Effector CD4-positive, alpha-beta T cell (primary cell): Measurements from ENCODE around the gene BMP7.

ENCODE experiments used
- DNase-seq: peaks from one replicate; pipeline ENCODE4 v3.0.0-alpha.2; 2020

BMP7 gene

DNA sequence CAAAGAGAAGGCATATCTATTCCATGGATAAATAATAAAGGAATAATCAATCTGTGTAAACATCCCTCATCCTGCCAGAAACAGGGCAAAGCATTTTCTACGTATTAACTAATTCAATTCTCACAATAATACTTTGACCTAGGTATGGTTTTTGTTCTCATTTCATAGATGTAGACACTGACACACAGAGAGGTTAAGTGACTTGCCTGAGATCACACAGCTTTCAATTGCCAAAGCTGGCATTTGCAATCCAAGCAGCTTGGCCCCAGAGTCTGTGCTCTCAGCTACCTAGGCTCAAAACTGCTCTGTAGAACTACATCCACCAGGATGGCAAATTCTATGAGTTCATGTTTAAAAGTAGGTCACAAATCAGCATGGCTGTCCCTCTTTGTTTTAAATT lies 124.9 kb downstream of the BMP7 start:
- DNase-seq, result no peak

- DNase-seq, result no peak
Observed at GRCh38 chr20:57140416-57140965, 126.0 kb downstream of the BMP7 start.

- no peak for DNase-seq
Observed at GRCh38 chr20:57139342-57140093, 126.9 kb downstream of the BMP7 start.

- no peak for DNase-seq
Observed at GRCh38 chr20:57138198-57138995, 128.0 kb downstream of the BMP7 start.

DNA sequence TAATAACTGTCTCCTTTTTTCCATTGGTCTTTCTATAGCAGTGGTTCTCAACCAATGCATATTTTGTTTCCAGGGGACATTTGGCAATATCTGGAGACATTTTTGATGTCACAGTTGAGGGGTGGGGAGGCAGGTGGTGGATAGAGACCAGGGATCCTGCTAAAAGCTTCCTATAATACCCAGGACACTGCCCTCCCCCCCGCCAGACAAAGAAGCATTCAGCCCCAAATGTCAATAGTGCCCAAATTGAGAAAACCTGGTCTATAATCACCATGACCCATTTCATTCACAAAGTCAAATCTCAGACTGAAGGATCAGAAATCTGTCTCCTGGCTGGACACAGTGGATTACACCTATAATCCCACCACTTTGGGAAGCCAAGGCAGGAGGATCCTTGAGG lies 128.8 kb downstream of the BMP7 start:
- no peak for DNase-seq

- DNase-seq, result no peak
Observed at GRCh38 chr20:57136734-57137133, 129.7 kb downstream of the BMP7 start.

GRCh38 chr20:57135875-57136274 lies 130.6 kb downstream of the BMP7 start:
- no peak for DNase-seq

DNA sequence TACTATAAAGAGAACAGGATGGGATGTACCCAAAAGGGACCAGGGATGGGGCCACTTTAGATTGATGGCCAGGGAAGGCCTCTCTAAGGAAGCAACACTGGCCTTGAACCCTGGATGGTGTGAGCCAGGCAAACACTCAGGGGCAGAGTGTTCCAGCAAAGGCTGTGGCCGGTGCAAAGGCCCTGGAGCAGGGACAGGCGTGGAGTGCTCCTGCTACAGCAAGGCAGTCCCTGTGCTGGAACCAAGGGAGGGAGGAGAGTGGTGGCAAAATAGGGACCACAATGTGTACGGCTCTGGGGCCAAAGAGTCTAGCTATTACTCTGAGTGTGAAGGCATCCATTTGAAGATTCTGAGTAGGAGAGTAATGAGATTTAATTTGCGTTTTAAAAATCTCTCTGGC lies 131.6 kb downstream of the BMP7 start:
- DNase-seq, result no peak

- no peak for DNase-seq
Observed at GRCh38 chr20:57133926-57134650, 132.4 kb downstream of the BMP7 start.

DNA sequence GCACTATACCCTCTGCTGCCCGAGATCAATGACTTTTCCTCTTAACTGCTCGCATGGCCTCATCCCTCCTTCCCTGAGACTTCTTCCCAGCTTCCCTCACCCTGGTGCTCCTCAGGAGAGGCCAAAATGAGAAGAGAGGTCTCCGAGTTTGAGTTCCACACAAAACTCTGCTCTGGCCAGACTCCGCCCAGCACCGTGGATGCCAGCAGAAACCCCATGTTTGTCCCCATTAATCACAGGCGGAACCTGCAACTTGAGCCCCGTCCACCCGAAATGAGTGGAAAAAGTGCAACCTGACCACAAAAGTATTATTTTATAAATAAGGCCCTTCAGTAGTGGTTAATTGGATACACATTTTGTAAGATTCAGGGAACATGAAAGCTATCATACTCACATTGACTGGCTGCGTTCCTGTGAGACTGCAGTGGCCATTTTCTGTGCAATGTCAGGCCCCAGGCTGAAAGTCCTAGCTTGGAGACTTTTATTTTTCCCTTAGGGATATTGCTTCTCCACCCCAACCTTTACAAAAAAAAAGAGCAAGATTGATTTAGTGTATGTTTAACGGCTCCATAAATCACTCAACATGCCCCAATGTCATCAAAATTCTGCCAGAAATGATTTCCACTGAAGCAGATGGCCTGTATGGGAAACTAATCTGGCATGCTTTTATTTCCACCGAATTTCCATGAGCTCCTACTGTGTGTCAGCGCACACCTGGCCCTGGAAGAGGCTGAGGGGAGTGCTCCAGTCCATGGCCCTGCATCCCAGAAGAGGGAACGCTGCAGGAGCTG lies 134.6 kb downstream of the BMP7 start:
- no peak for DNase-seq

DNA sequence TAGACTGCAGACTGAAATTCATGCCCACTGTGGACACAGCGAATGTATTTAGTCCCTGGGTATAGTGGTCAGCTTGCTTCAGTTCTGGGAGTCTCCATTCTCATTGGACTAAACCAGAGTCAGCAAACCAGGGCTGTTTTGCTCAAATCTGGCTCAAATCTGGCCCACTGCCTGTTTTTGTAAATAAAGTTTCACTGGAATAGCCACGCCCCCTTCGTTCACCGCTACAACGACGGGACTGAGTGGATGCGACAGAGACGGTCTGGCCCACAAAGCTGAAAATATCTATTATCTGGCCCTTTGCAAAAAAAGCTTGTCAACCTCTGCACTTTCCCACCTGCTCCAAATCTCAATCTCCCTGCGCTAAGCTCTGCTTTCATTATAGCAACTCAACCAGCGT lies 135.4 kb downstream of the BMP7 start:
- DNase-seq, result no peak

DNA sequence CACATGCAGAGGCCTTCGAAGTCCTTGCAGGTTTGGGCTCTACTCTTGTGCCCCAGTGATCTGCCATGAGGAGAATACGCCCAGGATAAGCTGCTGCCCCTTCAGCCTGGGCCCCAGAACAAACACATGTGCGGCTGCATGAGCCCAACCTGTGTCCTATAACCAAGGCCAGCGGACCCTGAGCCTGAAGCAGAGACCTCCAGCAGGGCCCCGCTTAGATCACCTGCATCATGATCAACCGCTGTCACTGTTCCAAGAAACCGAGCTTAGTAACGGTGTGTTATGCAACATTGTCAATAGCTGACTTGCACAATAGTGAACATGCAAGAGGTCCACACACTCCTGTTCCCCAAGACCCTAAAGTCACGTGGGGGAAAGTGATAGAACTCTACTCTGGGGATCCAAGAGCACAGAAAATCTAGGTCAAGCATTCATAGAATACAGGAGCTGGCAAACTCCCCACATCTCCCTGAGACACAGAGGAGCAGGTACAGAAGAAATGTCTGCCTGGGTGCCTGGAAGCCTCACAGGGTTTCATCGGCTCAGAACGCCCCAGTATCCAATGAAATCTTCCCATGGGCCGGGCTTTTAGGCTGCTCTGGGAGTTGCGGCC lies 136.2 kb downstream of the BMP7 start:
- DNase-seq, result no peak

- DNase-seq, result no peak
Observed at GRCh38 chr20:57129303-57129702, 137.1 kb downstream of the BMP7 start.

DNA sequence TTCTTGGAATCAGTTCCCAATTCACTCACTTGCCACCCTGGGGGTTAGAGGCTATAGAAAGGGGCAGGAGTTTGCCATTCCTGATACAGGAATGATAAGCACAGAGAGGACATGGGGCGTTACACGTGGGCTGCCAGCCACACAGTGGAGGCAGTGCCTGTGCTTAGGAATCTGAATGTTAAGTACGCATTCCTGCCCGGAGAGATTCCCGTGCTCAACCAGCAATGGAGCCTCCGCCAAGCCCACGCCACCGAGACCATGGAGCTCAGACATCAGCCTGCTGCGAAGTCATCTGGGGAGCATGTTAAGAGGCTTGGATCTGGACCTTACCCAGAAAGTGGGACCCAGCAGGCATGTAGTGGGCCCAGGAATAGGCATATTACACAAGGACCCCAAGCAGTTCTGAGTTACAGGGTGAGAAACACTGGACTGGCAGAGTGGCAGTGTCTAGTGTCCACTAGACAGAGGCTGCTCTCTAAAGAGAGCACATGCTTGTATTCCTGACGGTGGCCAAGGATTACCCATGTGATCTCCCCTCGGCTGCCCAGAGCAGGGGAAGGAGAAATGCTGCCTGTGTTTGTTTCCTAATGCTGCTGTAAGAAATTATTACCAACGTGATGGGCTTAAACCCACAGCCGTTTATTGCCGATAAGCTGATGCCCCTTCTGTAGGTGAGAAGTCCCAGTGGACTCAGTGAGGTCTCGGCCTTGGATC lies 138.2 kb downstream of the BMP7 start:
- DNase-seq, result no peak

GRCh38 chr20:57126481-57127092 lies 139.9 kb downstream of the BMP7 start:
- DNase-seq, result no peak

DNA sequence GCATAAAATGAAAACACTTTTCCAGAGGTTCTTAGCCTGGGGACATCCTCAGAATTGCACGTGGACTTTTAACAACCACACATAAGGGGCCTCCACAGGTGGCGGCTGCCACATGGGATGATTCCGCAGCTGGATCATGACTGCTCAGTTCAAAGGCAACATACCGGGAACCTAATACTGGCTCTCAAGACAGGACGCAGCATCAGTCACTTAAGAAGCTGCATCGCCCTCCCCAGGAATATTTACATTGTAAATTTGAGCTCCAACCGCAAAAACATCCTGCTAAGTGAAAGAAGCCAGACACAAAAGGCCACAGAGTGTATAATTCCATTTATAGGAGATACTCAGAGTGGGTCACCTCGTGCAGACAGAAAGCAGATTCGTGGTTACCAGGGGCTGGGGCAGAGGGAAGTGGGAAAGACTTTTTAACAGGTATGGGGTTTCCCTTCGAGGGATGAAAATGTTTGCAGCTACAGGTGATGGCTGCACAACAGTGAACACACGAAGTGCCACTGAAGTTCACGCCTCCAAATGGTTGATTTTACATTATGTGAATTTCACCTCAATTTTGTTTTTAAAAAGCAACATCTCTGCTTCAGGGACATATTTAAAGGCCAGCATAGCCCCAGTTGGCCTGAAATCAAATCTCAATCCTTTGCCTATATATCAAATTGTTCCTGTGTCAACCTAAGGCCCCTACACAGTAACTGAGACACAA lies 141.5 kb downstream of the BMP7 start:
- DNase-seq, result no peak

DNA sequence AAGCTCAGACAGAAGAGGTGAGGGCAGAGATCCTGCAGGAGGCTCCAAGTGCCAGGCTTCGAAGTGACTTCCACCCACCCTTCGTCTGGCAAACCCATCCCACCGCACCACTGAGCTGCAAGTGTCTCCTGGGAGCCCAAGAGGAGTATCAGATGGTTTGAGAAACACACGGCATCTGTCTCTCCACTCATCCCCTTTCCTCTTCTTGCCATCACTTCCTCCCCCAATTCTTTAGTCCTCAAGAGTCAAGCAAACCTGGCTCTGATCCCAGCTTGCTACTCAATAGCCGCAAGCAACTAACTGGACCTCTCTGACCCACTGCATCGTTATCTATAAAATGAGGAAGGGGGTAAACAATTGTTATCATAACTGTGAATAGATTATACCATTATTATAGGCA lies 142.1 kb downstream of the BMP7 start:
- no peak for DNase-seq

DNA sequence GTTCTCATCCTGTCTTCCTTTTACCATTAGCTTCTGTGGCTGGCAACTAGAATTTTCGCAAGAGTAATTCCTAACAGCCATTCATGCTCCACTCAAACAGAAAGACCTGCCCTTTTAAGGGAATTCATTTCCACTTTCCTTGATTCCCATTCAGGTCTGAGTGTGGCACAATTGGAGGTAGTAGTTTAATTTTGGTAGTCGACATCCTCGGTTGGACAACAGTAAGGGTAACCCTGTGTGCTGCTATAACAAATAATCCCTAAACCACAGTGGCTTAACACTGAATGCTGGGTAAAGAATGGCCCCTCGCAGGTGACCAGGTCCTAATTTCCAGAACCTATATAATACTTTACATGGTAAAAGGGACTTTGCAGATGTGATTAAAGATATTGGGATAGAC lies 142.9 kb downstream of the BMP7 start:
- no peak for DNase-seq

DNA sequence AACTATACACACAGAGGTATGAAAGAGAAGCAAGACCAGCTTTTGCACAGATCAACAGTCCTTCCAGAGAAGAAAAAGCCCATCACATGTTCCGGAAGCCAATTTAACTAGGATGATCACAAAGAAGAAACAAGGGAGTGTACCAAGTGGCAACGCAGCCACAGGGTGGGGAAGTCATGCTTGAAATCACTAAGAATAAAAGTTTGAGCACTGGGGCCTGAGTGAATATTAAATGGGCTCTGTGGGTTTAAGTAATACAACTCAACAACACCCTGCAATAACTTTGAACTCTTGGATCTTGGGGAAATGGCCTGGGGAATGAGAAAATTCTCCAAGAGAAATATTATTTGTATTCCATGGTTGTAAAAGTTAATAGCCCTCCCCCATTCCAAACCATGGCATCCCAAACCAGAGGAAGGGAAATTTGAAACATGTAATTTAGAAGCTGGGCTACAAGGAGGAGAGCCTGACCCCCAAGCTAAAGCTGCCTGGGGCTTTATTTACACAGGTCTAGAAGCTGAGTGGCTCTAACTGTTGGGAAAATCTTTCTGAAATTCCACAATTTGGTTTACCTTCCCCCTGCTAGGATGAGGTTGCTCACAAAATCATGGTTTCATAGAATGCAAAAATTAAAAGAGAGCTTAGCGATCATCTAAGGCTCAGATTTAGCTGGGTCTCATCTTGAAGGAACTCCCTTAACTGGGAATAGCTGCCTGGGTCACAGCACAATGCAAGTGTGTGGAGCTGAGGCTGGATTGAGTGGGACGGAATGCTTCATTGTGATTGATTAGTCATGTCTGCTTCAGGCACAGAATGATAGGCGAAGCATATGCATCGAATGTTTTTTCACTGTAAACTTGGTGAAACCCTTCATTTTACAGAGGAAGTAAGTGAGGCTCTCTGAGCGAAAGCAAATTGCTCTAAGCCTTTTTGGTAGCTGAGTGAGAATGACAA lies 143.6 kb downstream of the BMP7 start:
- DNase-seq, result no peak
